ENCODE results near the gene FBRSL1. TPM values are rescaled to one million over a fixed set of nuclear protein-coding genes. Genes with fewer than 3 reads are reported as not detected.

FBRSL1 gene
- total RNA-seq, 2 donors from 2014 or later, result 20.2 to 22.5 TPM

GRCh38 chr12:132447731-132448462 lies 42.1 kb upstream of the FBRSL1 start:
- H3K27me3 ChIP-seq (replicated peaks; ENCODE audit: insufficient read depth), result no peaks in the 10 kb centered on the region
- TF ChIP-seq CTCF (IDR thresholded peaks at IDR 0.05), result no peak
- no peak for DNase-seq (ENCODE audit: low spot score)

GRCh38 chr12:132448463-132448820 lies 41.5 kb upstream of the FBRSL1 start:
- no peak for DNase-seq (ENCODE audit: low spot score)
- H3K4me3 ChIP-seq, result no peak overlapping the region
- H3K27ac ChIP-seq, result no peak overlapping the region
- H3K27me3 ChIP-seq (replicated peaks; ENCODE audit: insufficient read depth), result no peaks in the 10 kb centered on the region
- no peaks in the 10 kb centered on the region for H3K9me3 ChIP-seq
- no peak for TF ChIP-seq CTCF (IDR thresholded peaks at IDR 0.05)
- no peaks in the 10 kb centered on the region for H3K4me1 ChIP-seq (ENCODE audit: control insufficient read depth in 1 of 2, low read depth in 2 of 2)
- H3K36me3 ChIP-seq, result no peaks in the 10 kb centered on the region
- ATAC-seq (ENCODE audit: insufficient number of reproducible peaks, low FRiP score, low read depth), result no peak

More at GRCh38 chr12:132447731-132448462, 42.1 kb upstream of the FBRSL1 start:
- Histone ChIP-seq H3K27ac (no peak overlapping the region), H3K9me3 (no peaks in the 10 kb centered on the region), H3K4me1 (ENCODE audit: control insufficient read depth in 1 of 2, low read depth in 2 of 2) (no peaks in the 10 kb centered on the region), H3K36me3 (no peaks in the 10 kb centered on the region), H3K4me3 (no peak overlapping the region)
- no peak for ATAC-seq (ENCODE audit: insufficient number of reproducible peaks, low FRiP score, low read depth)

- Histone ChIP-seq H3K9me3 (no peaks in the 10 kb centered on the region), H3K27ac (no peak overlapping the region), H3K27me3 (replicated peaks; ENCODE audit: insufficient read depth) (no peaks in the 10 kb centered on the region), H3K4me3 (no peak overlapping the region), H3K4me1 (ENCODE audit: control insufficient read depth in 1 of 2, low read depth in 2 of 2) (no peaks in the 10 kb centered on the region), H3K36me3 (no peaks in the 10 kb centered on the region)
- TF ChIP-seq CTCF (IDR thresholded peaks at IDR 0.05), result no peak
- ATAC-seq (ENCODE audit: insufficient number of reproducible peaks, low FRiP score, low read depth) (no peak), DNase-seq (ENCODE audit: low spot score) (no peak)
Measured at GRCh38 chr12:132449565-132450417, 40.2 kb upstream of the FBRSL1 start.

- no peak overlapping the region for H3K4me3 ChIP-seq
- no peaks in the 10 kb centered on the region for H3K9me3 ChIP-seq
- no peaks in the 10 kb centered on the region for H3K27me3 ChIP-seq (replicated peaks; ENCODE audit: insufficient read depth)
- H3K27ac ChIP-seq, result no peak overlapping the region
- H3K4me1 ChIP-seq (ENCODE audit: control insufficient read depth in 1 of 2, low read depth in 2 of 2), result no peaks in the 10 kb centered on the region
- no peaks in the 10 kb centered on the region for H3K36me3 ChIP-seq
- no peak for DNase-seq (ENCODE audit: low spot score)
- no peak for ATAC-seq (ENCODE audit: insufficient number of reproducible peaks, low FRiP score, low read depth)
- no peak for TF ChIP-seq CTCF (IDR thresholded peaks at IDR 0.05)
Measured at GRCh38 chr12:132450418-132451171, 39.4 kb upstream of the FBRSL1 start.
